Peyer's patch (tissue), 4 donors: ENCODE data around the gene PRSS36.
"Not testable (repeated sequence)": the region's sequence is repeated elsewhere in the genome, so short reads cannot be mapped to it uniquely, and the experiment has no call there.

ENCODE experiments used
- POLR2A ChIP-seq, 2 donors: fragments of 450-650 bp; IDR thresholded peaks; one replicate each; pipeline ENCODE4 v1.5.1; 2017; ENCODE audit warnings: antibody characterized with exemption in 2 of 2, mild to moderate bottlenecking in 2 of 2, moderate library complexity in 2 of 2
- TF ChIP-seq, protein P1 (sequence below), 6 experiments: fragments of 450-650 bp in 4 of 6; fragments of 200-600 bp in 2 of 6; sonication (generic) in 1 of 6; IDR thresholded peaks; one replicate each; pipeline ENCODE4 v1.5.1; 2017 to 2019; ENCODE audit warnings: antibody characterized with exemption in 6 of 6, mild to moderate bottlenecking in 3 of 6, moderate library complexity in 1 of 6

DNA sequence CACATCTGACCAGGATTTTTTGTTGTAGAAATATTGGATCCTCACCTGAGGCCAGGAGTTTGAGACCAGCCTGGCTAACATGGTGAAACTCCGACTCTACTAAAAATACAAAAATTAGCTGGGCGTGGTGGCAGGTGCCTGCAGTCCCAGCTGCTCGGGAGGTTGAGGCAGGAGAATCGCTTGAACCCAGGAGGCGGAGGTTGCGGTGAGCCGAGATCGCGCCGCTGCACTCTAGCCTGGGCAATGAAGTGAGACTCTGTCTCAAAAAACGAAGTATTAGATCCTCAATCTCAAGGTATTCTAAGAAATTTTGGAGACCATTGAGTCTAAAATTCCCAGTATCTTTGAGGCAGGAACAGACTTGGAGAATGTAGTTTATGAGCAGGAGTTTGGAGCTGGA lies 46.0 kb upstream of the PRSS36 start:
- TF ChIP-seq, protein P1, sequence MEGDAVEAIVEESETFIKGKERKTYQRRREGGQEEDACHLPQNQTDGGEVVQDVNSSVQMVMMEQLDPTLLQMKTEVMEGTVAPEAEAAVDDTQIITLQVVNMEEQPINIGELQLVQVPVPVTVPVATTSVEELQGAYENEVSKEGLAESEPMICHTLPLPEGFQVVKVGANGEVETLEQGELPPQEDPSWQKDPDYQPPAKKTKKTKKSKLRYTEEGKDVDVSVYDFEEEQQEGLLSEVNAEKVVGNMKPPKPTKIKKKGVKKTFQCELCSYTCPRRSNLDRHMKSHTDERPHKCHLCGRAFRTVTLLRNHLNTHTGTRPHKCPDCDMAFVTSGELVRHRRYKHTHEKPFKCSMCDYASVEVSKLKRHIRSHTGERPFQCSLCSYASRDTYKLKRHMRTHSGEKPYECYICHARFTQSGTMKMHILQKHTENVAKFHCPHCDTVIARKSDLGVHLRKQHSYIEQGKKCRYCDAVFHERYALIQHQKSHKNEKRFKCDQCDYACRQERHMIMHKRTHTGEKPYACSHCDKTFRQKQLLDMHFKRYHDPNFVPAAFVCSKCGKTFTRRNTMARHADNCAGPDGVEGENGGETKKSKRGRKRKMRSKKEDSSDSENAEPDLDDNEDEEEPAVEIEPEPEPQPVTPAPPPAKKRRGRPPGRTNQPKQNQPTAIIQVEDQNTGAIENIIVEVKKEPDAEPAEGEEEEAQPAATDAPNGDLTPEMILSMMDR (IDR thresholded peaks at IDR 0.05): not testable (repeated sequence)
- TF ChIP-seq POLR2A (IDR thresholded peaks at IDR 0.05): not testable (repeated sequence)
